ENCODE data around the gene RUNX3. TPM values are rescaled to one million over a fixed set of nuclear protein-coding genes. Genes with fewer than 3 reads are reported as not detected.

Gene RUNX3
- total and polyA plus RNA-seq, 8 donors: 0.29 to 6.1 (median 2.6) TPM; not detected in 1

GRCh38 chr1:24890887-24891286 lies 39.2 kb downstream of the RUNX3 start:
- H3K4me3 ChIP-seq: no peak overlapping the region
- peaks cover 0 to 10% (median 7%) of the 10 kb centered on the region in 4 donors for H3K9me3 ChIP-seq
- no peak for TF ChIP-seq CTCF (IDR thresholded peaks at IDR 0.05)
- no peak for TF ChIP-seq POLR2A (IDR thresholded peaks at IDR 0.05)
- no peak for TF ChIP-seq POLR2AphosphoS5 (IDR thresholded peaks at IDR 0.05)
- no peak for TF ChIP-seq EP300 (IDR thresholded peaks at IDR 0.05)
- H3K27me3 ChIP-seq: peaks cover 0 to 17% (median 0%) of the 10 kb centered on the region in 3 donors
- intact Hi-C loops (cut with DNase I; ENCODE audit: low total_unique reads): no loop called here
- 83 to 94% (median 90%) methylated on average over 2 of the region's 2 CpGs for WGBS, 5 donors
- no peak overlapping the region for H3K27ac ChIP-seq
- H3K4me1 ChIP-seq: peaks cover 0 to 5% (median 0%) of the 10 kb centered on the region in 4 donors
- DNase-seq: peak; percentile 3 to 11
- H3K36me3 ChIP-seq: no peaks in the 10 kb centered on the region

GRCh38 chr1:24888971-24889676 lies 41.0 kb downstream of the RUNX3 start:
- H3K27ac ChIP-seq: no peak overlapping the region
- H3K27me3 ChIP-seq: peaks cover 0 to 17% (median 0%) of the 10 kb centered on the region in 3 donors
- H3K4me1 ChIP-seq: peaks cover 0 to 5% (median 0%) of the 10 kb centered on the region in 4 donors
- intact Hi-C loops (cut with DNase I; ENCODE audit: low total_unique reads): no loop called here
- H3K4me3 ChIP-seq: no peak overlapping the region
- peak in 1 of 2 donors; percentile 7 for DNase-seq
- 84 to 91% (median 90%) methylated on average over 4 of the region's 4 CpGs for WGBS, 5 donors
- no peak for TF ChIP-seq POLR2A (IDR thresholded peaks at IDR 0.05)
- no peak for TF ChIP-seq POLR2AphosphoS5 (IDR thresholded peaks at IDR 0.05)
- no peak for TF ChIP-seq CTCF (IDR thresholded peaks at IDR 0.05)
- TF ChIP-seq EP300 (IDR thresholded peaks at IDR 0.05): no peak
- peaks cover 0 to 10% (median 7%) of the 10 kb centered on the region in 4 donors for H3K9me3 ChIP-seq
- H3K36me3 ChIP-seq: no peaks in the 10 kb centered on the region

GRCh38 chr1:24888061-24888970 lies 41.8 kb downstream of the RUNX3 start:
- intact Hi-C loops (cut with DNase I; ENCODE audit: low total_unique reads): no loop called here
- no peak for TF ChIP-seq EP300 (IDR thresholded peaks at IDR 0.05)
- TF ChIP-seq POLR2AphosphoS5 (IDR thresholded peaks at IDR 0.05): no peak
- TF ChIP-seq CTCF (IDR thresholded peaks at IDR 0.05): no peak
- no peak for TF ChIP-seq POLR2A (IDR thresholded peaks at IDR 0.05)
- no peaks in the 10 kb centered on the region for H3K4me1 ChIP-seq
- H3K27me3 ChIP-seq: peaks cover 0 to 17% (median 0%) of the 10 kb centered on the region in 3 donors
- no peak overlapping the region for H3K4me3 ChIP-seq
- no peaks in the 10 kb centered on the region for H3K36me3 ChIP-seq
- H3K27ac ChIP-seq: no peak overlapping the region
- 89 to 96% (median 94%) methylated on average over 9 of the region's 9 CpGs for WGBS, 5 donors
- DNase-seq: peak; percentile 0 to 20
- peaks cover 0 to 14% (median 8%) of the 10 kb centered on the region in 4 donors for H3K9me3 ChIP-seq

GRCh38 chr1:24886241-24886640 lies 43.8 kb downstream of the RUNX3 start:
- TF ChIP-seq POLR2AphosphoS5 (IDR thresholded peaks at IDR 0.05) (no peak), POLR2A (IDR thresholded peaks at IDR 0.05) (no peak), EP300 (IDR thresholded peaks at IDR 0.05) (no peak), CTCF (IDR thresholded peaks at IDR 0.05) (no peak)
- Histone ChIP-seq H3K4me3 (no peak overlapping the region), H3K27me3 (peaks cover 0 to 17% (median 0%) of the 10 kb centered on the region in 3 donors), H3K4me1 (no peaks in the 10 kb centered on the region), H3K27ac (no peak overlapping the region), H3K9me3 (peaks cover 0 to 7% (median 0%) of the 10 kb centered on the region in 4 donors), H3K36me3 (no peaks in the 10 kb centered on the region)
- 20 to 70% (median 42%) methylated on average over 1 of the region's 1 CpG for WGBS, 5 donors
- intact Hi-C loops (cut with DNase I; ENCODE audit: low total_unique reads): no loop called here
- DNase-seq: peak in 1 of 2 donors; percentile 25
